Fibroblast of villous mesenchyme (primary cell): ENCODE measurements around the gene NAGPA. TPM values are rescaled to one million over a fixed set of nuclear protein-coding genes. Genes with fewer than 3 reads are reported as not detected.

Source experiments
- DNase-seq: peaks from one replicate; pipeline ENCODE4 v3.0.0-alpha.2; 2010; ENCODE audit warnings: low read depth
- H3K4me3 ChIP-seq: 2 replicates; pipeline ENCODE4 v1.5.1; 2011; ENCODE audit warnings: low read depth, mild to moderate bottlenecking, low read length
- CTCF ChIP-seq: IDR thresholded peaks from 2 replicates; pipeline ENCODE4 v1.5.1; 2012; ENCODE audit warnings: low read depth, mild to moderate bottlenecking, low read length; ENCODE audit not compliant: insufficient read depth
- total RNA-seq: library from RNA; depleted of rRNA; stranded (reverse); fragments of >200 nt; gene quantifications from 2 replicates; pipeline ENCODE4 v1.2.3, GENCODE V29; 2012

The NAGPA gene
- total RNA-seq, 1 donor: 17.3 TPM

GRCh38 chr16:4987250-4987579 lies 46.5 kb downstream of the NAGPA start:
- no peak for TF ChIP-seq CTCF
- no peak overlapping the region for H3K4me3 ChIP-seq
- no peak for DNase-seq

- H3K4me3 ChIP-seq: no peak overlapping the region
- TF ChIP-seq CTCF: no peak
- DNase-seq: no peak
These were observed 49.4 kb downstream of the NAGPA start for GRCh38 chr16:4984174-4984990.

GRCh38 chr16:4982056-4982867 lies 51.5 kb downstream of the NAGPA start:
- TF ChIP-seq CTCF: no peak
- no peak for DNase-seq
- H3K4me3 ChIP-seq: no peak overlapping the region

GRCh38 chr16:4981473-4981872 lies 52.3 kb downstream of the NAGPA start:
- no peak overlapping the region for H3K4me3 ChIP-seq
- TF ChIP-seq CTCF: no peak
- no peak for DNase-seq

GRCh38 chr16:4980691-4981090 lies 53.0 kb downstream of the NAGPA start:
- no peak overlapping the region for H3K4me3 ChIP-seq
- TF ChIP-seq CTCF: no peak
- no peak for DNase-seq

- TF ChIP-seq CTCF: no peak
- H3K4me3 ChIP-seq: no peak overlapping the region
- DNase-seq: no peak
These were observed 53.7 kb downstream of the NAGPA start for GRCh38 chr16:4979736-4980660.
